ENCODE measurements around the gene HOXA6. TPM values are rescaled to one million over a fixed set of nuclear protein-coding genes. Genes with fewer than 3 reads are reported as not detected.

The HOXA6 gene
- total and polyA plus RNA-seq, 2 donors from 2014 or later, result 1.1 to 22.0 TPM

GRCh38 chr7:27176524-27176845, 28.9 kb upstream of the HOXA6 start:
- Histone ChIP-seq H3K36me3 (ENCODE audit: control insufficient read depth in 2 of 3, insufficient read depth in 3 of 3, low read length in 3 of 3) (no peaks in the 10 kb centered on the region), H3K4me3 (ENCODE audit: low read length in 3 of 3) (peak overlapping the region; percentile 5 to 86 (median 67)), H3K9ac (ENCODE audit: low read length in 3 of 3) (peak overlapping the region in 2 of 3 donors; percentile 16 to 56), H3K4me1 (ENCODE audit: control insufficient read depth in 2 of 3, insufficient read depth in 2 of 3, low read depth in 1 of 3, low read length in 3 of 3) (peaks cover 0 to 4% (median 0%) of the 10 kb centered on the region in 3 donors), H3K27me3 (ENCODE audit: control insufficient read depth, insufficient read depth, low read length) (no peaks in the 10 kb centered on the region), H3K27ac (ENCODE audit: low read depth in 2 of 2, low read length in 2 of 2) (peak overlapping the region; percentile 78 to 82), H3K9me3 (ENCODE audit: control insufficient read depth in 2 of 3, insufficient read depth in 1 of 3, low read length in 3 of 3) (no peaks in the 10 kb centered on the region)
- intact Hi-C loops (cut with DNase I), result loop anchor here (10.0 kb wide), 1 partner anchor 1322 kb away; no protein-coding TSS in a partner anchor
- FAIRE-seq, result no peak
- no peak for TF ChIP-seq CTCF (IDR thresholded peaks at IDR 0.05; ENCODE audit: borderline replicate concordance, extremely low read depth, insufficient read depth)
- DNase-seq, result no peak

GRCh38 chr7:27175626-27176523, 28.3 kb upstream of the HOXA6 start:
- Histone ChIP-seq H3K36me3 (ENCODE audit: control insufficient read depth in 2 of 3, insufficient read depth in 3 of 3, low read length in 3 of 3) (no peaks in the 10 kb centered on the region), H3K27me3 (ENCODE audit: control insufficient read depth, insufficient read depth, low read length) (no peaks in the 10 kb centered on the region), H3K9ac (ENCODE audit: low read length in 3 of 3) (peak overlapping the region; percentile 38 to 56 (median 55)), H3K4me1 (ENCODE audit: control insufficient read depth in 2 of 3, insufficient read depth in 2 of 3, low read depth in 1 of 3, low read length in 3 of 3) (peaks cover 0 to 4% (median 0%) of the 10 kb centered on the region in 3 donors), H3K9me3 (ENCODE audit: control insufficient read depth in 2 of 3, insufficient read depth in 1 of 3, low read length in 3 of 3) (no peaks in the 10 kb centered on the region), H3K27ac (ENCODE audit: low read depth in 2 of 2, low read length in 2 of 2) (peak overlapping the region; percentile 78 to 82), H3K4me3 (ENCODE audit: low read length in 3 of 3) (peak overlapping the region; percentile 7 to 86 (median 67))
- FAIRE-seq, result no peak
- no peak for TF ChIP-seq CTCF (IDR thresholded peaks at IDR 0.05; ENCODE audit: borderline replicate concordance, extremely low read depth, insufficient read depth)
- DNase-seq, result peak in 4 of 5 donors; percentile 45 to 76 (median 54)
- intact Hi-C loops (cut with DNase I), result loop anchor here (10.0 kb wide), 1 partner anchor 1321 kb away; no protein-coding TSS in a partner anchor

- no peak for TF ChIP-seq CTCF (IDR thresholded peaks at IDR 0.05; ENCODE audit: borderline replicate concordance, extremely low read depth, insufficient read depth)
- Histone ChIP-seq H3K27ac (ENCODE audit: low read depth in 2 of 2, low read length in 2 of 2) (peak overlapping the region; percentile 84 to 90), H3K4me3 (ENCODE audit: low read length in 3 of 3) (peak overlapping the region; percentile 7 to 86 (median 86)), H3K9ac (ENCODE audit: low read length in 3 of 3) (peak overlapping the region; percentile 10 to 56 (median 47)), H3K36me3 (ENCODE audit: control insufficient read depth in 2 of 3, insufficient read depth in 3 of 3, low read length in 3 of 3) (no peaks in the 10 kb centered on the region), H3K4me1 (ENCODE audit: control insufficient read depth in 2 of 3, insufficient read depth in 2 of 3, low read depth in 1 of 3, low read length in 3 of 3) (peaks cover 0 to 4% (median 0%) of the 10 kb centered on the region in 3 donors), H3K27me3 (ENCODE audit: control insufficient read depth, insufficient read depth, low read length) (no peaks in the 10 kb centered on the region), H3K9me3 (ENCODE audit: control insufficient read depth in 2 of 3, insufficient read depth in 1 of 3, low read length in 3 of 3) (no peaks in the 10 kb centered on the region)
- intact Hi-C loops (cut with DNase I), result loop anchor here (10.0 kb wide), 1 partner anchor 1320 kb away; no protein-coding TSS in a partner anchor
- DNase-seq, result peak; percentile 67 to 93 (median 92)
- no peak for FAIRE-seq
Observed at GRCh38 chr7:27174874-27175625, 27.5 kb upstream of the HOXA6 start.

Data from kidney (tissue), 14 donors.